IMR-90 (cell line): ENCODE measurements around the gene FEV. TPM values are rescaled to one million over a fixed set of nuclear protein-coding genes. Genes with fewer than 3 reads are reported as not detected.

ENCODE experiments used
- ATAC-seq: fragments of 200-7000 bp; cut with Tn5 transposase; 2 replicates; pipeline ENCODE4 v1.9.1; 2020; ENCODE audit warnings: low read depth, mild to moderate bottlenecking, moderate library complexity
- BruUV-seq: library from RNA; stranded (reverse); fragments of 400-500 nt; replicated peaks from 2 replicates; lab custom pipeline; 2021; lab: Mats Ljungman, UMichigan
- CTCF ChIA-PET: fragments of 300-600 bp; formaldehyde crosslinking; extraction: SDS; loops from one replicate; lab custom pipeline; 2021; ENCODE audit warnings: antibody characterized with exemption; lab: Yijun Ruan, JAX
- POLR2A ChIA-PET: fragments of 300-600 bp; sonication (Branson Sonifier 250); formaldehyde crosslinking; loops from one replicate; lab custom pipeline; 2022; ENCODE audit warnings: antibody characterized with exemption; ENCODE audit not compliant: unreplicated experiment; lab: Charles Lee
- DNase-seq: peaks from one replicate; pipeline ENCODE4 v3.0.0; 2013
- H2AFZ ChIP-seq: replicated peaks from 2 replicates; pipeline ENCODE3; 2013; ENCODE audit warnings: low read length, mild to moderate bottlenecking; ENCODE audit not compliant: poor library complexity
- H2AK5ac ChIP-seq: 2 replicates; pipeline ENCODE4 v1.6.1; 2013; ENCODE audit warnings: low read depth, low read length, inconsistent platforms
- H2AK9ac ChIP-seq: replicated peaks from 2 replicates; pipeline ENCODE3; 2013; ENCODE audit warnings: mild to moderate bottlenecking, low read depth, low read length, moderate library complexity; ENCODE audit not compliant: poor library complexity
- H2BK120ac ChIP-seq: 2 replicates; pipeline ENCODE4 v1.6.1; 2013; ENCODE audit warnings: low read depth, low read length, inconsistent platforms
- H2BK15ac ChIP-seq: 3 replicates; pipeline ENCODE4 v1.6.1; 2013; ENCODE audit warnings: low read depth, low read length, inconsistent platforms
- H2BK20ac ChIP-seq: 2 replicates; pipeline ENCODE4 v1.6.1; 2013; ENCODE audit warnings: low read depth, mild to moderate bottlenecking, inconsistent platforms, low read length, moderate library complexity
- H2BK5ac ChIP-seq: 2 replicates; pipeline ENCODE4 v1.6.1; 2013; ENCODE audit warnings: mild to moderate bottlenecking, low read depth, low read length, inconsistent platforms; ENCODE audit not compliant: poor library complexity, severe bottlenecking
- H3K14ac ChIP-seq: replicated peaks from 2 replicates; pipeline ENCODE4 v1.6.1; 2013; ENCODE audit warnings: low read depth, low read length, inconsistent platforms
- H3K18ac ChIP-seq: 2 replicates; pipeline ENCODE4 v1.6.1; 2013; ENCODE audit warnings: low read depth, low read length, control low read depth
- H3K23ac ChIP-seq: 2 replicates; pipeline ENCODE4 v1.6.1; 2013; ENCODE audit warnings: low read depth, low read length, inconsistent platforms
- H3K27ac ChIP-seq: 2 replicates; pipeline ENCODE4 v1.5.1; 2013; ENCODE audit warnings: mild to moderate bottlenecking, control low read depth, low read length; ENCODE audit not compliant: insufficient read depth
- H3K27me3 ChIP-seq: 2 replicates; pipeline ENCODE4 v1.6.1; 2013; ENCODE audit warnings: low read length; ENCODE audit not compliant: control insufficient read depth, insufficient read depth
- H3K36me3 ChIP-seq: 2 replicates; pipeline ENCODE4 v1.6.1; 2013; ENCODE audit warnings: low read length, mixed read lengths; ENCODE audit not compliant: control insufficient read depth, insufficient read depth
- H3K4ac ChIP-seq: 2 replicates; pipeline ENCODE4 v1.6.1; 2013; ENCODE audit warnings: low read depth, low read length, inconsistent platforms
- H3K4me1 ChIP-seq: 2 replicates; pipeline ENCODE4 v1.6.1; 2013; ENCODE audit warnings: low read length, mixed read lengths; ENCODE audit not compliant: control insufficient read depth, insufficient read depth
- H3K4me2 ChIP-seq: 2 replicates; pipeline ENCODE4 v1.6.1; 2013; ENCODE audit warnings: low read depth, mild to moderate bottlenecking, control low read depth, low read length, moderate library complexity
- H3K4me3 ChIP-seq: 2 replicates; pipeline ENCODE4 v1.5.1; 2013; ENCODE audit warnings: low read depth, mild to moderate bottlenecking, control low read depth, low read length, moderate library complexity; ENCODE audit not compliant: insufficient read depth
- H3K56ac ChIP-seq: 2 replicates; pipeline ENCODE4 v1.6.1; 2013; ENCODE audit warnings: low read length, inconsistent platforms; ENCODE audit not compliant: insufficient read depth; ENCODE audit errors: extremely low read depth
- H3K79me1 ChIP-seq, 2 experiments: 2 replicates each; pipeline ENCODE4 v1.6.1; 2013; ENCODE audit warnings: low read length in 2 of 2, inconsistent platforms in 1 of 2, low read depth in 1 of 2
- H3K9ac ChIP-seq: 2 replicates; pipeline ENCODE4 v1.6.1; 2013; ENCODE audit warnings: low read depth, low read length, control low read depth
- H3K9me1 ChIP-seq: 2 replicates; pipeline ENCODE4 v1.6.1; 2013; ENCODE audit warnings: low read length, inconsistent platforms; ENCODE audit not compliant: insufficient read depth
- H3K9me3 ChIP-seq: 2 replicates; pipeline ENCODE4 v1.6.1; 2013; ENCODE audit warnings: low read length; ENCODE audit not compliant: control insufficient read depth, insufficient read depth
- H4K20me1 ChIP-seq: 2 replicates; pipeline ENCODE4 v1.6.1; 2013; ENCODE audit warnings: low read length, inconsistent platforms; ENCODE audit not compliant: insufficient read depth
- H4K5ac ChIP-seq: 2 replicates; pipeline ENCODE4 v1.6.1; 2013; ENCODE audit warnings: mild to moderate bottlenecking, low read depth, low read length, control low read depth
- H4K8ac ChIP-seq, 2 experiments: 2 replicates each; pipeline ENCODE4 v1.6.1; 2013; ENCODE audit warnings: low read depth in 2 of 2, low read length in 2 of 2, control low read depth in 1 of 2, inconsistent platforms in 1 of 2
- H4K91ac ChIP-seq: 2 replicates; pipeline ENCODE4 v1.6.1; 2013; ENCODE audit warnings: low read depth, low read length, inconsistent platforms; ENCODE audit not compliant: insufficient read depth
- BHLHE40 ChIP-seq: fragments of 150-350 bp; IDR thresholded peaks from 2 replicates; pipeline ENCODE4 v1.6.1; 2016; ENCODE audit warnings: mild to moderate bottlenecking, low read depth, low read length
- CTCF ChIP-seq: conservative IDR thresholded peaks from 2 replicates; pipeline ENCODE4 v1.5.1; 2012; ENCODE audit warnings: mild to moderate bottlenecking, low read depth, low read length, improper control_type of control experiment
- FOS ChIP-seq: fragments of 150-350 bp; IDR thresholded peaks from 2 replicates; pipeline ENCODE4 v1.6.1; 2016; ENCODE audit warnings: low read depth, low read length
- MAFK ChIP-seq: IDR thresholded peaks from 2 replicates; pipeline ENCODE4 v1.6.1; 2012; ENCODE audit warnings: low read depth, low read length, improper control_type of control experiment
- NFE2L2 ChIP-seq: fragments of 150-350 bp; IDR thresholded peaks from 2 replicates; pipeline ENCODE4 v1.6.1; 2016; ENCODE audit warnings: low read depth, mild to moderate bottlenecking, low read length
- RCOR1 ChIP-seq: IDR thresholded peaks from 2 replicates; pipeline ENCODE4 v1.6.1; 2012; ENCODE audit warnings: mild to moderate bottlenecking, low read length, improper control_type of control experiment; ENCODE audit not compliant: insufficient replicate concordance
- SMC3 ChIP-seq: fragments of 150-350 bp; IDR thresholded peaks from 2 replicates; pipeline ENCODE4 v1.6.1; 2016; ENCODE audit warnings: low read depth, mild to moderate bottlenecking, antibody characterized with exemption, low read length, moderate library complexity
- USF2 ChIP-seq: fragments of 150-350 bp; IDR thresholded peaks from 2 replicates; pipeline ENCODE4 v1.6.1; 2017; ENCODE audit warnings: mild to moderate bottlenecking, antibody characterized with exemption, low read length, low read depth
- WGBS, 2 experiments: methylation state at CpG; one replicate each; pipeline versions ENCODE4 v1.1.5 to v1.1.7; 2013; ENCODE audit warnings: missing lambda C conversion rate in 2 of 2; ENCODE audit not compliant: insufficient read length in 1 of 2; ENCODE audit errors: extremely low coverage in 2 of 2; 5-methylcytosine and 5-hydroxymethylcytosine counted together
- dilution Hi-C: fragments of 300-500 bp; cut with HindIII; formaldehyde crosslinking; loops from one replicate; pipeline ENCODE4 v1.14.3; 2018; ENCODE audit warnings: low sequenced_read_pairs; ENCODE audit not compliant: unreplicated experiment
- in situ Hi-C: fragments of 300-500 bp; cut with MboI; formaldehyde crosslinking; loops from 3 replicates; pipeline ENCODE4 v1.14.3; 2019; ENCODE audit warnings: low sequenced_read_pairs, inconsistent platforms, mixed read lengths
- intact Hi-C: fragments of 100-400 bp; cut with micrococcal nuclease; formaldehyde crosslinking; loops from 2 replicates; pipeline ENCODE4 v1.10.0; 2022
- polyA plus RNA-seq, 3 experiments: library from polyadenylated mRNA; depleted of rRNA; stranded (reverse); fragments of >200 nt; gene quantifications; 2 replicates each; pipeline ENCODE4 v1.2.3, GENCODE V29; 2012; ENCODE audit warnings: low replicate concordance in 1 of 3
- total RNA-seq: library from RNA; depleted of rRNA; stranded (reverse); fragments of >200 nt; gene quantifications from 2 replicates; pipeline ENCODE4 v1.2.3, GENCODE V29; 2012

FEV gene
- total and polyA plus RNA-seq, 2 of the 4 experiments (the other 2 are of a cell fraction): not detected

GRCh38 chr2:218958276-218958675 lies 26.7 kb downstream of the FEV start:
- Histone ChIP-seq H3K79me1 (no peaks in the 10 kb centered on the region), H3K9ac (no peak overlapping the region), H2AK9ac (no peak overlapping the region), H4K91ac (no peak overlapping the region), H3K4ac (no peak overlapping the region), H2BK120ac (no peak overlapping the region), H4K20me1 (no peaks in the 10 kb centered on the region; the same call in 1 of the 2 replicates), H3K36me3 (no peaks in the 10 kb centered on the region), H3K27me3 (peaks cover 79% of the 10 kb centered on the region), H2BK5ac (no peak overlapping the region), H2BK15ac (no peak overlapping the region), H2AK5ac (no peak overlapping the region), H2AFZ (no peak overlapping the region), H4K5ac (no peak overlapping the region), H3K4me3 (no peak overlapping the region), H3K4me1 (no peaks in the 10 kb centered on the region), H2BK20ac (no peak overlapping the region), H4K8ac (no peak overlapping the region), H3K9me3 (no peaks in the 10 kb centered on the region), H3K9me1 (0 out of 2 replicates have a peak, but pooled peaks cover 4% of the 10 kb centered on the region), H3K56ac (no peak overlapping the region), H3K18ac (no peak overlapping the region), H3K14ac (no peak overlapping the region), H3K27ac (no peak overlapping the region), H3K23ac (no peak overlapping the region), H3K4me2 (no peak overlapping the region)
- no TSS peak for BruUV-seq
- ATAC-seq: no peak
- DNase-seq: no peak
- dilution Hi-C loops: no loop called here
- in situ Hi-C loops: no loop called here
- no peak for TF ChIP-seq FOS
- TF ChIP-seq NFE2L2: no peak
- TF ChIP-seq RCOR1: no peak
- no peak for TF ChIP-seq USF2
- TF ChIP-seq MAFK: no peak
- TF ChIP-seq SMC3: no peak
- TF ChIP-seq CTCF: no peak
- TF ChIP-seq BHLHE40: no peak
- POLR2A ChIA-PET: no interaction called here
- CTCF ChIA-PET: interaction anchor here (0.6 kb wide), 1 partner anchor 8 kb away, joined by 3 read pairs; no protein-coding TSS in a partner anchor
- intact Hi-C loops: no loop called here
- no CpG with 5 or more reads among the region's 1 CpG for WGBS, 2 experiments
